ENCODE results near the gene CTSV. TPM values are rescaled to one million over a fixed set of nuclear protein-coding genes. Genes with fewer than 3 reads are reported as not detected.
"Not testable (repeated sequence)": the region's sequence is repeated elsewhere in the genome, so short reads cannot be mapped to it uniquely, and the experiment has no call there.

CTSV gene
- total RNA-seq, 3 donors from 2014 or later (not counting 1 experiment from before 2014, with no cell fraction given) = 0.05 TPM; not detected in 2

- no peak overlapping the region for H3K27ac Mint-ChIP-seq
- no peaks in the 10 kb centered on the region for H3K36me3 ChIP-seq (ENCODE audit: control insufficient read depth, insufficient read depth, low read length)
- H3K27me3 Mint-ChIP-seq (ENCODE audit: low read depth in 2 of 2) = peaks cover 50 to 72% of the 10 kb centered on the region in 2 donors
- intact Hi-C loops (cut with micrococcal nuclease) = no loop called here
- H3K4me1 Mint-ChIP-seq = no peaks in the 10 kb centered on the region
- no peaks in the 10 kb centered on the region for H3K9me3 Mint-ChIP-seq
- H3K27ac ChIP-seq (ENCODE audit: low read length) = no peak overlapping the region
- no peak overlapping the region for H3K4me3 ChIP-seq (ENCODE audit: low read length)
- H3K4me1 ChIP-seq (ENCODE audit: control insufficient read depth, insufficient read depth, low read length) = no peaks in the 10 kb centered on the region
- TF ChIP-seq CTCF (IDR thresholded peaks at IDR 0.05) = no peak
- ATAC-seq (no peak), DNase-seq (no peak)
- H3K4me3 Mint-ChIP-seq = no peak overlapping the region
- H3K9me3 ChIP-seq (ENCODE audit: control insufficient read depth, insufficient read depth, low read length) = no peaks in the 10 kb centered on the region
- WGBS (ENCODE audit: insufficient coverage) = 64% methylated on average over 37 of the region's 37 CpGs
- H3K27me3 ChIP-seq (ENCODE audit: control insufficient read depth, insufficient read depth, low read length) = peaks cover 9% of the 10 kb centered on the region
- no peaks in the 10 kb centered on the region for H3K36me3 Mint-ChIP-seq
Measured at GRCh38 chr9:97077452-97078295, 38.7 kb upstream of the CTSV start.

GRCh38 chr9:97076731-97077451 is 37.9 kb upstream of the CTSV start:
- H3K27ac Mint-ChIP-seq; H3K4me3 Mint-ChIP-seq; H3K27me3 ChIP-seq (ENCODE audit: control insufficient read depth, insufficient read depth, low read length); DNase-seq; H3K27ac ChIP-seq (ENCODE audit: low read length); intact Hi-C loops (cut with micrococcal nuclease); H3K36me3 ChIP-seq (ENCODE audit: control insufficient read depth, insufficient read depth, low read length); H3K4me3 ChIP-seq (ENCODE audit: low read length); H3K9me3 ChIP-seq (ENCODE audit: control insufficient read depth, insufficient read depth, low read length); H3K4me1 Mint-ChIP-seq; H3K4me1 ChIP-seq (ENCODE audit: control insufficient read depth, insufficient read depth, low read length); ATAC-seq; H3K9me3 Mint-ChIP-seq; H3K36me3 Mint-ChIP-seq: not testable (repeated sequence)
- 15% methylated on average over 56 of the region's 56 CpGs for WGBS (ENCODE audit: insufficient coverage)
- H3K27me3 Mint-ChIP-seq (ENCODE audit: low read depth in 2 of 2) = peaks cover 51 to 80% of the 10 kb centered on the region in 2 donors

- WGBS (ENCODE audit: insufficient coverage) = 31% methylated on average over 11 of the region's 11 CpGs
- no peak for ATAC-seq
Measured at GRCh38 chr9:97076238-97076637, 37.3 kb upstream of the CTSV start.

More at GRCh38 chr9:97076238-97076637, 37.3 kb upstream of the CTSV start:
- Histone ChIP-seq H3K27ac (ENCODE audit: low read length) (no peak overlapping the region), H3K36me3 (ENCODE audit: control insufficient read depth, insufficient read depth, low read length) (no peaks in the 10 kb centered on the region), H3K4me1 (ENCODE audit: control insufficient read depth, insufficient read depth, low read length) (no peaks in the 10 kb centered on the region), H3K27me3 (ENCODE audit: control insufficient read depth, insufficient read depth, low read length) (peaks cover 9% of the 10 kb centered on the region), H3K4me3 (ENCODE audit: low read length) (no peak overlapping the region), H3K9me3 (ENCODE audit: control insufficient read depth, insufficient read depth, low read length) (no peaks in the 10 kb centered on the region)
- Mint-ChIP-seq H3K4me3 (no peak overlapping the region), H3K27ac (no peak overlapping the region), H3K4me1 (no peaks in the 10 kb centered on the region), H3K9me3 (no peaks in the 10 kb centered on the region), H3K27me3 (ENCODE audit: low read depth in 2 of 2) (peaks cover 49 to 81% of the 10 kb centered on the region in 2 donors), H3K36me3 (no peaks in the 10 kb centered on the region)
- intact Hi-C loops (cut with micrococcal nuclease) = no loop called here
- no peak for TF ChIP-seq CTCF (IDR thresholded peaks at IDR 0.05)
- DNase-seq = no peak

Data from natural killer cell (primary cell).